ENCODE results near the gene USP14.

- TF ChIP-seq, protein P1, sequence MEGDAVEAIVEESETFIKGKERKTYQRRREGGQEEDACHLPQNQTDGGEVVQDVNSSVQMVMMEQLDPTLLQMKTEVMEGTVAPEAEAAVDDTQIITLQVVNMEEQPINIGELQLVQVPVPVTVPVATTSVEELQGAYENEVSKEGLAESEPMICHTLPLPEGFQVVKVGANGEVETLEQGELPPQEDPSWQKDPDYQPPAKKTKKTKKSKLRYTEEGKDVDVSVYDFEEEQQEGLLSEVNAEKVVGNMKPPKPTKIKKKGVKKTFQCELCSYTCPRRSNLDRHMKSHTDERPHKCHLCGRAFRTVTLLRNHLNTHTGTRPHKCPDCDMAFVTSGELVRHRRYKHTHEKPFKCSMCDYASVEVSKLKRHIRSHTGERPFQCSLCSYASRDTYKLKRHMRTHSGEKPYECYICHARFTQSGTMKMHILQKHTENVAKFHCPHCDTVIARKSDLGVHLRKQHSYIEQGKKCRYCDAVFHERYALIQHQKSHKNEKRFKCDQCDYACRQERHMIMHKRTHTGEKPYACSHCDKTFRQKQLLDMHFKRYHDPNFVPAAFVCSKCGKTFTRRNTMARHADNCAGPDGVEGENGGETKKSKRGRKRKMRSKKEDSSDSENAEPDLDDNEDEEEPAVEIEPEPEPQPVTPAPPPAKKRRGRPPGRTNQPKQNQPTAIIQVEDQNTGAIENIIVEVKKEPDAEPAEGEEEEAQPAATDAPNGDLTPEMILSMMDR (conservative IDR thresholded peaks at IDR 0.05), result no peak
- no peak for TF ChIP-seq EZH2 (IDR thresholded peaks at IDR 0.05; ENCODE audit: low read depth)
Measured at GRCh38 chr18:210075-210474, 51.7 kb downstream of the USP14 start.
